ENCODE data around the gene SLC24A2. TPM values are rescaled to one million over a fixed set of nuclear protein-coding genes. Genes with fewer than 3 reads are reported as not detected.

The SLC24A2 gene
- total RNA-seq, 4 donors from 2014 or later = not detected

- WGBS, 2 donors = 37 to 39% methylated on average over 2 of the region's 2 CpGs
- no peak for TF ChIP-seq EP300 (IDR thresholded peaks at IDR 0.05)
- TF ChIP-seq POLR2A (IDR thresholded peaks at IDR 0.05) = no peak
- TF ChIP-seq CTCF (IDR thresholded peaks at IDR 0.05) = no peak
Measured at GRCh38 chr9:19783500-19783899, 5.3 kb downstream of the SLC24A2 start.

GRCh38 chr9:19782005-19782404 is 6.8 kb downstream of the SLC24A2 start:
- WGBS, 2 donors = 5 to 7% methylated on average over 3 of the region's 3 CpGs
- TF ChIP-seq CTCF (IDR thresholded peaks at IDR 0.05) = no peak
- TF ChIP-seq POLR2A (IDR thresholded peaks at IDR 0.05) = no peak
- TF ChIP-seq EP300 (IDR thresholded peaks at IDR 0.05) = no peak
- DNase-seq (ENCODE audit: low spot score in 2 of 2) = no peak
- H3K27ac ChIP-seq = no peak overlapping the region
- no peaks in the 10 kb centered on the region for H3K36me3 ChIP-seq
- no peak overlapping the region for H3K4me3 ChIP-seq
- H3K27me3 ChIP-seq = no peaks in the 10 kb centered on the region
- no peaks in the 10 kb centered on the region for H3K9me3 ChIP-seq
- H3K4me1 ChIP-seq = no peaks in the 10 kb centered on the region

More at GRCh38 chr9:19783500-19783899, 5.3 kb downstream of the SLC24A2 start:
- peaks cover 0 to 5% of the 10 kb centered on the region in 2 donors for H3K27me3 ChIP-seq
- H3K36me3 ChIP-seq = no peaks in the 10 kb centered on the region
- no peak for DNase-seq (ENCODE audit: low spot score in 2 of 2)
- no peaks in the 10 kb centered on the region for H3K9me3 ChIP-seq
- no peak overlapping the region for H3K27ac ChIP-seq
- no peak overlapping the region for H3K4me3 ChIP-seq
- H3K4me1 ChIP-seq = peaks cover 0 to 6% (median 0%) of the 10 kb centered on the region in 4 donors

- TF ChIP-seq POLR2A (IDR thresholded peaks at IDR 0.05) = no peak
- 62 to 88% methylated on average over 2 of the region's 2 CpGs for WGBS, 2 donors
Measured at GRCh38 chr9:19781240-19781639, 7.6 kb downstream of the SLC24A2 start.

GRCh38 chr9:19771446-19771845 is 17.4 kb downstream of the SLC24A2 start:
- H3K4me1 ChIP-seq = no peaks in the 10 kb centered on the region
- no peak overlapping the region for H3K27ac ChIP-seq
- no peaks in the 10 kb centered on the region for H3K36me3 ChIP-seq
- peaks cover 0 to 11% (median 0%) of the 10 kb centered on the region in 4 donors for H3K9me3 ChIP-seq
- no peak for TF ChIP-seq CTCF (IDR thresholded peaks at IDR 0.05)
- TF ChIP-seq POLR2A (IDR thresholded peaks at IDR 0.05) = no peak
- TF ChIP-seq EP300 (IDR thresholded peaks at IDR 0.05) = no peak
- H3K4me3 ChIP-seq = no peak overlapping the region
- WGBS, 2 donors = 64 to 76% methylated on average over 4 of the region's 4 CpGs
- no peak for DNase-seq (ENCODE audit: low spot score in 2 of 2)
- H3K27me3 ChIP-seq = no peaks in the 10 kb centered on the region

More at GRCh38 chr9:19781240-19781639, 7.6 kb downstream of the SLC24A2 start:
- Histone ChIP-seq H3K4me3 (no peak overlapping the region), H3K4me1 (no peaks in the 10 kb centered on the region), H3K9me3 (no peaks in the 10 kb centered on the region), H3K36me3 (no peaks in the 10 kb centered on the region), H3K27ac (no peak overlapping the region), H3K27me3 (no peaks in the 10 kb centered on the region)
- DNase-seq (ENCODE audit: low spot score in 2 of 2) = no peak

- DNase-seq (ENCODE audit: low spot score in 2 of 2) = no peak
- H3K9me3 ChIP-seq = peaks cover 0 to 16% (median 0%) of the 10 kb centered on the region in 4 donors
- no peak overlapping the region for H3K27ac ChIP-seq
- no peak overlapping the region for H3K4me3 ChIP-seq
- 81 to 84% methylated on average over 5 of the region's 5 CpGs for WGBS, 2 donors
- no peaks in the 10 kb centered on the region for H3K4me1 ChIP-seq
- no peaks in the 10 kb centered on the region for H3K36me3 ChIP-seq
- TF ChIP-seq POLR2A (IDR thresholded peaks at IDR 0.05) = no peak
- TF ChIP-seq EP300 (IDR thresholded peaks at IDR 0.05) = no peak
- TF ChIP-seq CTCF (IDR thresholded peaks at IDR 0.05) = no peak
- no peaks in the 10 kb centered on the region for H3K27me3 ChIP-seq
Measured at GRCh38 chr9:19770973-19771372, 17.9 kb downstream of the SLC24A2 start.

GRCh38 chr9:19769213-19769612 is 19.6 kb downstream of the SLC24A2 start:
- TF ChIP-seq CTCF (IDR thresholded peaks at IDR 0.05) (no peak), POLR2A (IDR thresholded peaks at IDR 0.05) (no peak), EP300 (IDR thresholded peaks at IDR 0.05) (no peak)
- Histone ChIP-seq H3K4me3 (no peak overlapping the region), H3K36me3 (no peaks in the 10 kb centered on the region), H3K27me3 (no peaks in the 10 kb centered on the region), H3K4me1 (no peaks in the 10 kb centered on the region), H3K27ac (no peak overlapping the region), H3K9me3 (peaks cover 0 to 34% (median 0%) of the 10 kb centered on the region in 4 donors)
- 74 to 78% methylated on average over 3 of the region's 3 CpGs for WGBS, 2 donors
- no peak for DNase-seq (ENCODE audit: low spot score in 2 of 2)

Data from tibial nerve (tissue), 4 donors.